H9 (cell line): ENCODE results near the gene SMC1B. TPM values are rescaled to one million over a fixed set of nuclear protein-coding genes. Genes with fewer than 3 reads are reported as not detected.

Source experiments
- DNase-seq: peaks from one replicate; pipeline ENCODE4 v3.0.0-alpha.2; 2017
- H2AFZ ChIP-seq: one replicate; pipeline ENCODE4 v1.6.1; 2013; ENCODE audit warnings: mild to moderate bottlenecking, low read length, control low read depth, moderate library complexity
- H2AK5ac ChIP-seq: 2 replicates; pipeline ENCODE4 v1.6.1; 2013; ENCODE audit warnings: low read length, control low read depth, mixed read lengths; ENCODE audit not compliant: insufficient read length
- H2BK120ac ChIP-seq: one replicate; pipeline ENCODE4 v1.6.1; 2013; ENCODE audit warnings: low read depth, mild to moderate bottlenecking, low read length, control low read depth, inconsistent platforms; ENCODE audit not compliant: poor library complexity, severe bottlenecking
- H2BK12ac ChIP-seq: 2 replicates; pipeline ENCODE4 v1.6.1; 2013; ENCODE audit warnings: low read length, control low read depth, mixed read lengths, low read depth; ENCODE audit not compliant: insufficient read length
- H2BK15ac ChIP-seq: 2 replicates; pipeline ENCODE4 v1.6.1; 2013; ENCODE audit warnings: low read depth, low read length, control low read depth
- H2BK20ac ChIP-seq: one replicate; pipeline ENCODE4 v1.6.1; 2013; ENCODE audit warnings: low read depth, mild to moderate bottlenecking, low read length, control low read depth, inconsistent platforms; ENCODE audit not compliant: poor library complexity, severe bottlenecking
- H2BK5ac ChIP-seq: 2 replicates; pipeline ENCODE4 v1.6.1; 2013; ENCODE audit warnings: low read length, control low read depth, mixed read lengths; ENCODE audit not compliant: insufficient read length
- H3K14ac ChIP-seq: 2 replicates; pipeline ENCODE4 v1.6.1; 2013; ENCODE audit warnings: low read length, control low read depth; ENCODE audit not compliant: insufficient read depth
- H3K18ac ChIP-seq: 2 replicates; pipeline ENCODE4 v1.6.1; 2013; ENCODE audit warnings: low read depth, mild to moderate bottlenecking, mixed read lengths, low read length, control low read depth; ENCODE audit not compliant: insufficient read length
- H3K23ac ChIP-seq: 2 replicates; pipeline ENCODE4 v1.6.1; 2013; ENCODE audit warnings: low read length, control low read depth, mixed read lengths, low read depth; ENCODE audit not compliant: insufficient read length
- H3K23me2 ChIP-seq: 2 replicates; pipeline ENCODE4 v1.6.1; 2013; ENCODE audit warnings: low read depth, mild to moderate bottlenecking, mixed read lengths, low read length, control low read depth; ENCODE audit not compliant: insufficient read length, poor library complexity, severe bottlenecking
- H3K27ac ChIP-seq: 2 replicates; pipeline ENCODE4 v1.5.1; 2013; ENCODE audit warnings: low read length, control low read depth, mixed read lengths, low read depth; ENCODE audit not compliant: insufficient read length
- H3K27me3 ChIP-seq: 2 replicates; pipeline ENCODE4 v1.6.1; 2013; ENCODE audit warnings: low read length, control low read depth, inconsistent platforms; ENCODE audit not compliant: insufficient read depth
- H3K4ac ChIP-seq: 2 replicates; pipeline ENCODE4 v1.6.1; 2013; ENCODE audit warnings: low read depth, mild to moderate bottlenecking, control low read depth, inconsistent platforms, low read length, moderate library complexity
- H3K4me1 ChIP-seq: 2 replicates; pipeline ENCODE4 v1.6.1; 2013; ENCODE audit warnings: low read length, control low read depth, inconsistent platforms; ENCODE audit not compliant: insufficient read depth
- H3K4me2 ChIP-seq: 2 replicates; pipeline ENCODE4 v1.6.1; 2013; ENCODE audit warnings: low read length, control low read depth, mixed read lengths; ENCODE audit not compliant: insufficient read length, insufficient read depth
- H3K56ac ChIP-seq: 2 replicates; pipeline ENCODE4 v1.6.1; 2013; ENCODE audit warnings: low read depth, mild to moderate bottlenecking, mixed read lengths, low read length, control low read depth; ENCODE audit not compliant: insufficient read length
- H3K79me1 ChIP-seq: 2 replicates; pipeline ENCODE4 v1.6.1; 2013; ENCODE audit warnings: low read depth, mild to moderate bottlenecking, moderate library complexity, low read length, control low read depth, inconsistent platforms; ENCODE audit not compliant: insufficient read depth, poor library complexity, severe bottlenecking
- H3K79me2 ChIP-seq: 2 replicates; pipeline ENCODE4 v1.6.1; 2013; ENCODE audit warnings: low read length, control low read depth, inconsistent platforms; ENCODE audit not compliant: insufficient read depth
- H3K9ac ChIP-seq: 2 replicates; pipeline ENCODE4 v1.6.1; 2013; ENCODE audit warnings: low read length, control low read depth, mixed read lengths; ENCODE audit not compliant: insufficient read length; ENCODE audit errors: extremely low read depth
- H3K9me3 ChIP-seq: one replicate; pipeline ENCODE4 v1.6.1; 2013; ENCODE audit warnings: low read depth, low read length, inconsistent platforms; ENCODE audit not compliant: control insufficient read depth
- H3T11ph ChIP-seq: one replicate; pipeline ENCODE4 v1.6.1; 2013; ENCODE audit warnings: mild to moderate bottlenecking, low read length, control low read depth, inconsistent platforms
- H4K20me1 ChIP-seq: one replicate; pipeline ENCODE4 v1.6.1; 2013; ENCODE audit not compliant: control insufficient read depth, insufficient read length, insufficient read depth
- H4K5ac ChIP-seq: 2 replicates; pipeline ENCODE4 v1.6.1; 2013; ENCODE audit warnings: low read depth, mild to moderate bottlenecking, mixed read lengths, low read length, control low read depth; ENCODE audit not compliant: insufficient read length
- H4K8ac ChIP-seq: replicated peaks from 2 replicates; pipeline ENCODE4 v1.6.1; 2013; ENCODE audit warnings: low read length, control low read depth, mixed read lengths, low read depth; ENCODE audit not compliant: insufficient read length
- H4K91ac ChIP-seq: 2 replicates; pipeline ENCODE4 v1.6.1; 2013; ENCODE audit warnings: low read depth, mild to moderate bottlenecking, moderate library complexity, mixed read lengths, low read length, control low read depth; ENCODE audit not compliant: insufficient read length
- H3K27ac Mint-ChIP-seq, 3 experiments: 2 replicates in 2 of 3; 3 replicates in 1 of 3; pipeline ENCODE4 v1.8.0; 2020 to 2021; ENCODE audit warnings: mixed read lengths in 3 of 3, mild to moderate bottlenecking in 1 of 3, moderate library complexity in 1 of 3
- H3K27me3 Mint-ChIP-seq: 2 replicates; pipeline ENCODE4 v1.8.0; 2021; ENCODE audit warnings: low read depth, mild to moderate bottlenecking, moderate library complexity, mixed read lengths
- H3K36me3 Mint-ChIP-seq, 3 experiments: 2 replicates in 2 of 3; 3 replicates in 1 of 3; pipeline ENCODE4 v1.8.0; 2020 to 2021; ENCODE audit warnings: low read depth in 3 of 3, mixed read lengths in 3 of 3; ENCODE audit not compliant: insufficient read depth in 1 of 3
- H3K4me1 Mint-ChIP-seq, 2 experiments: 2 replicates each; pipeline ENCODE4 v1.8.0; 2020; ENCODE audit warnings: mixed read lengths in 2 of 2
- H3K4me3 Mint-ChIP-seq, 2 experiments: 2 replicates in 1 of 2; 3 replicates in 1 of 2; pipeline ENCODE4 v1.8.0; 2020 to 2021; ENCODE audit warnings: mild to moderate bottlenecking in 2 of 2, mixed read lengths in 2 of 2, moderate library complexity in 1 of 2
- H3K9me3 Mint-ChIP-seq, 2 experiments: 2 replicates in 1 of 2; 3 replicates in 1 of 2; pipeline ENCODE4 v1.8.0; 2020; ENCODE audit warnings: mild to moderate bottlenecking in 2 of 2, mixed read lengths in 2 of 2, moderate library complexity in 1 of 2
- CTCF ChIP-seq: fragments of 200-600 bp; sonication (generic); conservative IDR thresholded peaks from 3 replicates; pipeline ENCODE4 v1.8.0; 2021; ENCODE audit warnings: antibody characterized with exemption, mild to moderate bottlenecking
- WGBS: extraction: QIAGEN DNeasy Blood & Tissue Kit; methylation state at CpG from one replicate; pipeline ENCODE4 v1.1.7; 2013; ENCODE audit warnings: missing lambda C conversion rate, low lambda C conversion rate, mixed read lengths; ENCODE audit not compliant: insufficient read length; ENCODE audit errors: extremely low coverage; 5-methylcytosine and 5-hydroxymethylcytosine counted together
- total RNA-seq: library from RNA; stranded (reverse); gene quantifications from 2 replicates; pipeline ENCODE4 v1.2.1, GENCODE V29; 2021

The SMC1B gene
- total RNA-seq, 1 experiment from 2014 or later: not detected

DNA sequence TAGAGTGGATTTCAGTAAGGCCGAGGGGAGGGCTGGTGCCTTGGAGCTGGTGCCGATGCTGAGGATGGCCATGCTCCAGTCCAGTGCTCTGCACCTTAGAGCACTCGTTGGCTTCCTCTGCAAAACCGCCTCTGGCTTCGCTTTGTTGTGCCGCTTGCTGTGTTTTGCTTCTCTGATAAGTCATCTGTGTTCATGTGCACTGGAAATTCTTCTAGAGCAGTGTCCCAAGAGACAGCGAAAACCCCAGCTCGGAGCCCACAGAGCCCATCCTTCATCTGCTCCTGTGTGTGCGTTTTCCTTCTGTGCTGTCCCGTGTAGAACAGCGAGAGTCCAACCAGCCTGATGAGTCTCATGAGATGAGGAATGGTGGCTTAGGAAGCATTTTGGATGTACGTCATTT, 91.6 kb downstream of the SMC1B start:
- no peak for DNase-seq
- Histone ChIP-seq H4K5ac (no peak overlapping the region), H3K56ac (no peak overlapping the region), H2BK5ac (no peak overlapping the region), H2BK20ac (no peak overlapping the region), H3K4ac (no peak overlapping the region), H3K4me2 (no peak overlapping the region), H3K18ac (no peak overlapping the region), H3K23me2 (no peaks in the 10 kb centered on the region), H3K14ac (no peak overlapping the region), H3K79me2 (no peaks in the 10 kb centered on the region), H3T11ph (no peak overlapping the region), H3K23ac (no peak overlapping the region), H3K27me3 (no peaks in the 10 kb centered on the region), H3K79me1 (peaks cover 5% of the 10 kb centered on the region), H4K8ac (no peak overlapping the region), H2BK15ac (no peak overlapping the region), H2BK120ac (no peak overlapping the region), H2AFZ (no peak overlapping the region), H3K4me1 (no peaks in the 10 kb centered on the region; the same call in 1 of the 2 replicates), H2AK5ac (no peak overlapping the region), H4K91ac (no peak overlapping the region), H3K27ac (no peak overlapping the region), H3K9ac (no peak overlapping the region), H3K9me3 (no peaks in the 10 kb centered on the region), H4K20me1 (no peaks in the 10 kb centered on the region), H2BK12ac (no peak overlapping the region)
- TF ChIP-seq CTCF: no peak
- H3K4me1 Mint-ChIP-seq: peaks cover 21 to 25% of the 10 kb centered on the region in 2 experiments
- H3K9me3 Mint-ChIP-seq: no peaks in the 10 kb centered on the region
- no CpG with 5 or more reads among the region's 12 CpGs for WGBS
- no peaks in the 10 kb centered on the region for H3K27me3 Mint-ChIP-seq
- H3K4me3 Mint-ChIP-seq: no peak overlapping the region
- peaks cover 20 to 41% (median 35%) of the 10 kb centered on the region in 3 experiments; a peak in 6 of 7 replicates for H3K36me3 Mint-ChIP-seq
- no peak overlapping the region for H3K27ac Mint-ChIP-seq
